HEK293T (cell line): ENCODE measurements around the gene CAV2.

Source experiments
- ELF4 ChIP-seq: fragments of 450-650 bp; IDR thresholded peaks from 2 replicates; pipeline ENCODE4 v1.6.1; 2017; ENCODE audit warnings: antibody characterized with exemption
- LEF1 ChIP-seq: fragments of 450-650 bp; IDR thresholded peaks from 2 replicates; pipeline ENCODE4 v1.6.1; 2017; ENCODE audit warnings: mild to moderate bottlenecking, borderline replicate concordance
- NFRKB ChIP-seq: fragments of 450-650 bp; IDR thresholded peaks from 2 replicates; pipeline ENCODE4 v1.6.1; 2016; ENCODE audit warnings: mild to moderate bottlenecking, moderate library complexity
- SP1 ChIP-seq: fragments of 450-650 bp; IDR thresholded peaks from 2 replicates; pipeline ENCODE4 v1.6.1; 2017
- TARDBP ChIP-seq: fragments of 450-650 bp; IDR thresholded peaks from 2 replicates; pipeline ENCODE4 v1.6.1; 2016

GRCh38 chr7:116454377-116454776 is 45.2 kb upstream of the CAV2 start:
- TF ChIP-seq TARDBP (no peak), SP1 (no peak), NFRKB (no peak), ELF4 (no peak), LEF1 (no peak)
